Measurements from ENCODE around the gene DDX42. TPM values are rescaled to one million over a fixed set of nuclear protein-coding genes. Genes with fewer than 3 reads are reported as not detected.
"Not testable (repeated sequence)": the region's sequence is repeated elsewhere in the genome, so short reads cannot be mapped to it uniquely, and the experiment has no call there.

Gene DDX42
- total RNA-seq, 2 donors from 2014 or later, result 39.9 to 41.0 TPM

DNA sequence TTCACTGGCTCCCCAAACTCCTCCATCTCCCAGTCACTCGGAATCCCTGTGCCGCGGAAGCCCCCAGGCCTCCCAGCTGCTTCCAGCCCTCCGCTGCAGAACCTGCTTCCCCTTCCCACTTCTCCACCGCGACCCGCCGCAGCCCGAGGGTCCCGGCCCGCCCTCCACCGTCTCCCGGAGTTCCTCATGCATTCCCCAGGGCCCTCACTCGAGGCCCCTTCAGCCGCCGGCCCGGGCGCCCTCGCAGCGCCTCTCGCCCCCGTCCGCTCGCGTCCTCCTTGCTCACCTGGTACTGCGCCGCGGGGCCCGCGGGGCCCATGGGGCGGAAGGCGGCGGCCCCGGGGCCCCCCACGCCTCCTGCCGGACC lies 68.2 kb downstream of the DDX42 start:
- Histone ChIP-seq H3K4me1 (peaks cover 3 to 52% of the 10 kb centered on the region in 2 donors), H3K9me3 (no peaks in the 10 kb centered on the region), H3K27ac (peak overlapping the region; percentile 90 to 95), H3K27me3 (no peaks in the 10 kb centered on the region), H3K36me3 (peaks cover 3% of the 10 kb centered on the region), H3K4me3 (peak overlapping the region; percentile 81 to 84)
- TF ChIP-seq, protein P1, sequence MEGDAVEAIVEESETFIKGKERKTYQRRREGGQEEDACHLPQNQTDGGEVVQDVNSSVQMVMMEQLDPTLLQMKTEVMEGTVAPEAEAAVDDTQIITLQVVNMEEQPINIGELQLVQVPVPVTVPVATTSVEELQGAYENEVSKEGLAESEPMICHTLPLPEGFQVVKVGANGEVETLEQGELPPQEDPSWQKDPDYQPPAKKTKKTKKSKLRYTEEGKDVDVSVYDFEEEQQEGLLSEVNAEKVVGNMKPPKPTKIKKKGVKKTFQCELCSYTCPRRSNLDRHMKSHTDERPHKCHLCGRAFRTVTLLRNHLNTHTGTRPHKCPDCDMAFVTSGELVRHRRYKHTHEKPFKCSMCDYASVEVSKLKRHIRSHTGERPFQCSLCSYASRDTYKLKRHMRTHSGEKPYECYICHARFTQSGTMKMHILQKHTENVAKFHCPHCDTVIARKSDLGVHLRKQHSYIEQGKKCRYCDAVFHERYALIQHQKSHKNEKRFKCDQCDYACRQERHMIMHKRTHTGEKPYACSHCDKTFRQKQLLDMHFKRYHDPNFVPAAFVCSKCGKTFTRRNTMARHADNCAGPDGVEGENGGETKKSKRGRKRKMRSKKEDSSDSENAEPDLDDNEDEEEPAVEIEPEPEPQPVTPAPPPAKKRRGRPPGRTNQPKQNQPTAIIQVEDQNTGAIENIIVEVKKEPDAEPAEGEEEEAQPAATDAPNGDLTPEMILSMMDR (IDR thresholded peaks at IDR 0.05), result no peak
- no peak for DNase-seq (ENCODE audit: low spot score)

DNA sequence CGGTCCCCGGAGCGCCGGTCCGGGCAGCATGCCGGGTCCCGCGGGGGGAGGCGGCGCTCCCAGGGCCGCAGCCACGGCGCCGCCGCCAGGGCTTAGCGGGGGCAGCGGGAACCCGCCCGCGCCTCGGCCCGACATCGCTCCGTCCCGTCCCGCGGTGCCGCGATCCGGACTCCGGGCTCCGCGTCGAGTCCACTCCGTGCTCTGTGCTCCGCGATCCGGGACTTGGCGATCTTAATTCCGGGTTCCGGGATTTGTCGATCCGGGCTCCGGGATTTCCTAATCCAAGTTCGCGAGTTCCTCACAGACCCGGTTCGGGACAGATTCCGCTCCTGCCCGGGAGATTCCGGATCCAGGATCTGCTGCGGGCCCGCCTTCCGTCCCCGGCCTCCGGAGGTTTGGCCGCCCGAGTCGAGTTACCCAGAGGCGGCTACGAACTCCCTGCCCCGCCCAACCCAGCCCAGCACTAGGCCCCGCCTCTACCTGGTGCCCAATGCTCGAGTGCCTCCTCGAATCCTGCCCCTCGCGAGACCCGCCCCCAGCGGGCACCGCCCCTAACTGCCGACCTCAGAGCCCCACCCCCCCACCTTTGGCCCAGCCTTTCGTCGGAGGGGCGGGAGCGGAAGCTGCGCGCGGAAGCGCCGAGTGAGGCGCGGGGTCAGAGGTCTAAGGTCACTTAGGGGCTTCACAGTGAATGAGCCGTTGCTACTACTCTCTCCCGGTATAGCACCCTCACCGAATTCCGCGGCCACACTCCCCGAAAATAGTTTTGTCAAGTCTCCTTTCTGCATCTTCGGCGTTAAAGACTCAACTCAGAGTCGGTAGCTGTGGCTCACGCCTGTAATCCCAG lies 68.8 kb downstream of the DDX42 start, which contains the start of gene SMARCD2:
Gene SMARCD2 (minus strand): TSS at position 146 of the 847 bp plus-strand sequence. CDS start 11 bp downstream, at position 135.
- peak within 1 kb of the TSS; percentile 81 to 84 for H3K4me3 ChIP-seq
- H3K27me3 ChIP-seq, result no peaks in the 10 kb centered on the region
- TF ChIP-seq, protein P1 (IDR thresholded peaks at IDR 0.05), result no peak
- no peaks in the 10 kb centered on the region for H3K36me3 ChIP-seq
- DNase-seq (ENCODE audit: low spot score), result peak; percentile 97
- peaks cover 3 to 46% of the 10 kb centered on the region in 2 donors for H3K4me1 ChIP-seq
- peak within 1 kb of the TSS; percentile 90 to 95 for H3K27ac ChIP-seq
- H3K9me3 ChIP-seq, result no peaks in the 10 kb centered on the region

DNA sequence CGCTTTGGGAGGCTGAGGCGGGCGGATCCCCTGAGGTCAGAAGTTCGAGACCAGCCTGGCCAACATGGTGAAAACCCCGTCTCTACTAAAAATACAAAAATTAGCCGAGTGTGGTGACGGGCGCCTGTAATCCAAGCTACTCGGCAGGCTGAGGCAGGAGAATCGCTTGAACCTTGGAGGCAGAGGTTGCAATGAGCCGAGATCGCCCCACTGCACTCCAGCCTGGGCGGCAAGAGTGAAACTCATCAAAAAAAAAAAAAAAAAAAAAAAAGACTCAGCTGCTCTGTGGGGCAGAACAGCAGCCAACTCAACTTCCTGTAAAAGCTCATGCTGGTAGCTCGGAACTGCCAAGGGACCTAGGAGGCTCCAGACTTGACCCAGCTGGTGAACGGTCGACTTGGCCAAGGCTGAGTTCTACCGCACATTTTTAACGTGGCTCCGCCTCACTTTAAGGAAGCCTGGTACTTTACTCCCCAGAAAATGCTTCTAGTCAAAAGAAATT lies 69.5 kb downstream of the DDX42 start:
- H3K36me3 ChIP-seq, H3K9me3 ChIP-seq, H3K27me3 ChIP-seq: not testable (repeated sequence)
- Histone ChIP-seq H3K27ac (peak overlapping the region; percentile 90 to 95), H3K4me3 (peak overlapping the region; percentile 81 to 84), H3K4me1 (peaks cover 3 to 40% of the 10 kb centered on the region in 2 donors)
- DNase-seq (ENCODE audit: low spot score), result peak; percentile 77

DNA sequence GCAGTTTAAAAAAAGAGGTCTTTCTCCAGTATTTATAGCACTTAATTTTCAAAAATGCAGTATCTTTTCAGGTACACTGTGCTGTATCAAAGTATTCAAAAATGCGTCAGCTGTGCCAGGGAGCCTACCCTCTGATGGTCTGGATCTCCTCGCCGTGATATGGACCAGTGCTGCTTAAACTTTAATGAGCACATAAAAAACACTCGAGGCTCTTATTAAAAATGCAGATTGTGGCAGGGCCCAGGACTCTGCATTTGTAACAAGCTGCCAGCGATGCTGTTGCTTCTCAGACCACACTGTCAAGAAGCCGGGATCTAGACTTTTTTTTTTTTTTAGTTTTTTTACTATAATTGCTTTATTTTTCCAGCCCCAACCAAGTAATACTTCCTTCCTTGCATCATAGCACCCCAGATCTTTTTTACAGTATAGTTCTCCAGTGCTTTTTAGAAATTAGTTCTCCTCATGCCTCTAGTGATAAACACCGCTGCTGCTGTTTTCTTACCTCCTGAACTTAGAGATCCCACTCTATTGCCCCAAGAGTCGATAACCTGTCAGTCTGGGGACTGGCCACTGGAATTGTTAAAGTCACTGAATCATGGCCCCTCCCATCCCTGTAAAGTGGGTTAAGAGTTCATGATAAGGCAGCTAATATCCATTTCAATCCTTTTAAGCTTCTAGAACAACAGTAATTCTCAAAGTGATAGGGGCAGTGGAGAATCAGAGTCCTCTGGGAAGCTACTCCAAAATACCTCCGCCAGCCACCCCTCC lies 70.1 kb downstream of the DDX42 start:
- Histone ChIP-seq H3K4me3 (peak overlapping the region in 1 of 2 donors; percentile 81), H3K27me3 (no peaks in the 10 kb centered on the region), H3K9me3 (no peaks in the 10 kb centered on the region), H3K4me1 (peaks cover 3 to 38% of the 10 kb centered on the region in 2 donors), H3K36me3 (no peaks in the 10 kb centered on the region), H3K27ac (peak overlapping the region; percentile 90 to 95)
- TF ChIP-seq, protein P1 (IDR thresholded peaks at IDR 0.05), result no peak
- DNase-seq (ENCODE audit: low spot score), result no peak

DNA sequence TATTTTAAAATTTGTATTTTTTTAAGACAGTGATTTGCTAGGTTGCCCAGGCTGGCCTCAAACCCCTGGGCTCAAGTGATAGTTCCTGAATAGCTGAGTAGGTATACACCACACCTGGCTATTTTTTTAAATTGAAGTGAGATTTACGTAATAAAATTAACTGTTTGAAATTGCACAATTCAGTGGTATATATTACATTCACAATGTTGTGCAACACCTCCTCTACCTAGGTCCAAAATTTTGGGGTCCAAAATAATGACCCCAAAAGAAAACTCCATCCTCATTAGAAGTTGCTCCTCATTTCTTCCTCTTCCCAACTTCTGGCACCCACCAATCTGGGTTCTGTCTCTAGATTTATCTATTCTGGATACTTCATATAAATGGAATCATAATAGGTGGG lies 71.5 kb downstream of the DDX42 start:
- no peaks in the 10 kb centered on the region for H3K27me3 ChIP-seq
- no peaks in the 10 kb centered on the region for H3K9me3 ChIP-seq
- no peaks in the 10 kb centered on the region for H3K36me3 ChIP-seq
- no peak for DNase-seq (ENCODE audit: low spot score)
- peaks cover 3 to 23% of the 10 kb centered on the region in 2 donors for H3K4me1 ChIP-seq
- H3K27ac ChIP-seq, result no peak overlapping the region
- H3K4me3 ChIP-seq, result no peak overlapping the region
- TF ChIP-seq, protein P1 (IDR thresholded peaks at IDR 0.05), result no peak

All from right atrium auricular region (tissue), 2 donors.